Neural cell (in vitro differentiated cells): ENCODE results near the gene ATAD3C. TPM values are rescaled to one million over a fixed set of nuclear protein-coding genes. Genes with fewer than 3 reads are reported as not detected.
"Not testable (repeated sequence)": the region's sequence is repeated elsewhere in the genome, so short reads cannot be mapped to it uniquely, and the experiment has no call there.

Experiments used
- H2AFZ ChIP-seq: fragments of 200-600, 300-800 bp; sonication (generic), shearing (Covaris generic); 2 replicates; pipeline ENCODE4 v1.6.0; 2014; ENCODE audit warnings: low read depth, mild to moderate bottlenecking, antibody characterized with exemption, low read length, moderate library complexity
- H3F3A ChIP-seq: fragments of 200-600 bp; shearing (Covaris generic); 2 replicates; pipeline ENCODE4 v1.6.1; 2016; ENCODE audit warnings: mild to moderate bottlenecking, moderate library complexity, mixed read lengths, antibody characterized with exemption, low read length; ENCODE audit not compliant: insufficient read depth, poor library complexity, severe bottlenecking
- H3K27ac ChIP-seq: fragments of 200-600, 300-800 bp; sonication (generic), shearing (Covaris generic); 2 replicates; pipeline ENCODE4 v1.5.1; 2014; ENCODE audit warnings: mild to moderate bottlenecking, low read length, moderate library complexity
- H3K27me3 ChIP-seq: fragments of 300-800, 200-600 bp; sonication (generic), shearing (Covaris generic); 2 replicates; pipeline ENCODE4 v1.6.0; 2014; ENCODE audit warnings: mild to moderate bottlenecking, low read depth, low read length, moderate library complexity; ENCODE audit not compliant: insufficient read depth
- H3K36me3 ChIP-seq: fragments of 300-800, 200-600 bp; sonication (generic), shearing (Covaris generic); 2 replicates; pipeline ENCODE4 v1.5.1; 2014; ENCODE audit warnings: mild to moderate bottlenecking, antibody characterized with exemption, low read length, moderate library complexity; ENCODE audit not compliant: insufficient read depth
- H3K4me2 ChIP-seq: fragments of 300-800, 200-600 bp; sonication (generic), shearing (Covaris generic); 2 replicates; pipeline ENCODE4 v1.6.0; 2014; ENCODE audit warnings: mild to moderate bottlenecking, low read length
- H3K4me3 ChIP-seq: fragments of 300-800, 200-600 bp; sonication (generic), shearing (Covaris generic); 2 replicates; pipeline ENCODE4 v1.5.1; 2014; ENCODE audit warnings: mild to moderate bottlenecking, low read length, moderate library complexity
- H3K79me2 ChIP-seq: fragments of 200-600 bp; shearing (Covaris generic); replicated peaks from 2 replicates; pipeline ENCODE4 v1.6.0; 2014; ENCODE audit warnings: mild to moderate bottlenecking, low read length, moderate library complexity; ENCODE audit not compliant: insufficient read depth
- H3K9ac ChIP-seq: fragments of 300-800, 200-600 bp; sonication (generic), shearing (Covaris generic); 2 replicates; pipeline ENCODE4 v1.6.1; 2016; ENCODE audit warnings: mild to moderate bottlenecking, low read length, mixed read lengths
- H3K9me2 ChIP-seq: fragments of 200-600 bp; shearing (Covaris generic); 2 replicates; pipeline ENCODE4 v1.6.1; 2016; ENCODE audit warnings: mild to moderate bottlenecking, low read length, mixed read lengths; ENCODE audit not compliant: insufficient read depth
- H3K9me3 ChIP-seq: fragments of 200-600, 300-800 bp; sonication (generic), shearing (Covaris generic); 2 replicates; pipeline ENCODE4 v1.6.1; 2016; ENCODE audit warnings: mild to moderate bottlenecking, mixed run types, low read length, moderate library complexity, mixed read lengths
- H4K20me1 ChIP-seq: fragments of 200-600 bp; shearing (Covaris generic); 2 replicates; pipeline ENCODE4 v1.6.1; 2016; ENCODE audit warnings: mild to moderate bottlenecking, mixed run types; ENCODE audit not compliant: insufficient read depth
- CTCF ChIP-seq: fragments of 450-650 bp; IDR thresholded peaks from 2 replicates; pipeline ENCODE4 v1.5.1; 2014; ENCODE audit warnings: antibody characterized with exemption, mild to moderate bottlenecking, moderate library complexity; ENCODE audit not compliant: poor library complexity, severe bottlenecking
- EP300 ChIP-seq: fragments of 450-650 bp; conservative IDR thresholded peaks from 2 replicates; pipeline ENCODE4 v1.6.1; 2014; ENCODE audit warnings: antibody characterized with exemption, mild to moderate bottlenecking, moderate library complexity; ENCODE audit not compliant: poor library complexity, severe bottlenecking
- MXI1 ChIP-seq: fragments of 450-650 bp; conservative IDR thresholded peaks from 2 replicates; pipeline ENCODE4 v1.6.1; 2014; ENCODE audit warnings: antibody characterized with exemption, mild to moderate bottlenecking; ENCODE audit not compliant: poor library complexity, severe bottlenecking
- SMC3 ChIP-seq: fragments of 450-650 bp; conservative IDR thresholded peaks from 2 replicates; pipeline ENCODE4 v1.6.1; 2014; ENCODE audit warnings: antibody characterized with exemption, mild to moderate bottlenecking, moderate library complexity; ENCODE audit not compliant: poor library complexity
- TAF1 ChIP-seq: IDR thresholded peaks from 2 replicates; pipeline ENCODE4 v1.6.1; 2012; ENCODE audit warnings: low read depth
- polyA plus RNA-seq: library from polyadenylated mRNA; depleted of rRNA; stranded (reverse); fragments of >200 nt; gene quantifications from 2 replicates; pipeline ENCODE4 v1.2.3, GENCODE V29; 2014
- TF ChIP-seq, protein P1 (sequence below): IDR thresholded peaks from 2 replicates; pipeline ENCODE4 v1.6.1; 2012; ENCODE audit warnings: borderline replicate concordance

Gene ATAD3C
- polyA plus RNA-seq, 1 donor from 2014 or later, result not detected

GRCh38 chr1:1491601-1492000 is 42.1 kb downstream of the ATAD3C start:
- Histone ChIP-seq H4K20me1 (no peaks in the 10 kb centered on the region), H3K79me2 (no peaks in the 10 kb centered on the region), H3K9me3 (no peaks in the 10 kb centered on the region), H3K9me2 (no peaks in the 10 kb centered on the region), H3K36me3 (no peaks in the 10 kb centered on the region), H3K4me3 (no peak overlapping the region), H3K27ac (no peak overlapping the region), H3K4me2 (no peak overlapping the region), H3K9ac (no peak overlapping the region), H3F3A (no peaks in the 10 kb centered on the region), H2AFZ (no peak overlapping the region), H3K27me3 (no peaks in the 10 kb centered on the region)
- TF ChIP-seq MXI1, result no peak
- TF ChIP-seq TAF1, result no peak
- no peak for TF ChIP-seq EP300
- TF ChIP-seq, protein P1, sequence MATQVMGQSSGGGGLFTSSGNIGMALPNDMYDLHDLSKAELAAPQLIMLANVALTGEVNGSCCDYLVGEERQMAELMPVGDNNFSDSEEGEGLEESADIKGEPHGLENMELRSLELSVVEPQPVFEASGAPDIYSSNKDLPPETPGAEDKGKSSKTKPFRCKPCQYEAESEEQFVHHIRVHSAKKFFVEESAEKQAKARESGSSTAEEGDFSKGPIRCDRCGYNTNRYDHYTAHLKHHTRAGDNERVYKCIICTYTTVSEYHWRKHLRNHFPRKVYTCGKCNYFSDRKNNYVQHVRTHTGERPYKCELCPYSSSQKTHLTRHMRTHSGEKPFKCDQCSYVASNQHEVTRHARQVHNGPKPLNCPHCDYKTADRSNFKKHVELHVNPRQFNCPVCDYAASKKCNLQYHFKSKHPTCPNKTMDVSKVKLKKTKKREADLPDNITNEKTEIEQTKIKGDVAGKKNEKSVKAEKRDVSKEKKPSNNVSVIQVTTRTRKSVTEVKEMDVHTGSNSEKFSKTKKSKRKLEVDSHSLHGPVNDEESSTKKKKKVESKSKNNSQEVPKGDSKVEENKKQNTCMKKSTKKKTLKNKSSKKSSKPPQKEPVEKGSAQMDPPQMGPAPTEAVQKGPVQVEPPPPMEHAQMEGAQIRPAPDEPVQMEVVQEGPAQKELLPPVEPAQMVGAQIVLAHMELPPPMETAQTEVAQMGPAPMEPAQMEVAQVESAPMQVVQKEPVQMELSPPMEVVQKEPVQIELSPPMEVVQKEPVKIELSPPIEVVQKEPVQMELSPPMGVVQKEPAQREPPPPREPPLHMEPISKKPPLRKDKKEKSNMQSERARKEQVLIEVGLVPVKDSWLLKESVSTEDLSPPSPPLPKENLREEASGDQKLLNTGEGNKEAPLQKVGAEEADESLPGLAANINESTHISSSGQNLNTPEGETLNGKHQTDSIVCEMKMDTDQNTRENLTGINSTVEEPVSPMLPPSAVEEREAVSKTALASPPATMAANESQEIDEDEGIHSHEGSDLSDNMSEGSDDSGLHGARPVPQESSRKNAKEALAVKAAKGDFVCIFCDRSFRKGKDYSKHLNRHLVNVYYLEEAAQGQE, result no peak
- TF ChIP-seq CTCF, result no peak
- no peak for TF ChIP-seq SMC3

GRCh38 chr1:1494311-1494710 is 44.8 kb downstream of the ATAD3C start:
- not testable (repeated sequence) for H3F3A ChIP-seq, H3K36me3 ChIP-seq, H3K27me3 ChIP-seq, H3K79me2 ChIP-seq, H2AFZ ChIP-seq, H3K9me3 ChIP-seq, H3K9ac ChIP-seq, H4K20me1 ChIP-seq, H3K4me3 ChIP-seq, H3K27ac ChIP-seq, H3K4me2 ChIP-seq, H3K9me2 ChIP-seq

DNA sequence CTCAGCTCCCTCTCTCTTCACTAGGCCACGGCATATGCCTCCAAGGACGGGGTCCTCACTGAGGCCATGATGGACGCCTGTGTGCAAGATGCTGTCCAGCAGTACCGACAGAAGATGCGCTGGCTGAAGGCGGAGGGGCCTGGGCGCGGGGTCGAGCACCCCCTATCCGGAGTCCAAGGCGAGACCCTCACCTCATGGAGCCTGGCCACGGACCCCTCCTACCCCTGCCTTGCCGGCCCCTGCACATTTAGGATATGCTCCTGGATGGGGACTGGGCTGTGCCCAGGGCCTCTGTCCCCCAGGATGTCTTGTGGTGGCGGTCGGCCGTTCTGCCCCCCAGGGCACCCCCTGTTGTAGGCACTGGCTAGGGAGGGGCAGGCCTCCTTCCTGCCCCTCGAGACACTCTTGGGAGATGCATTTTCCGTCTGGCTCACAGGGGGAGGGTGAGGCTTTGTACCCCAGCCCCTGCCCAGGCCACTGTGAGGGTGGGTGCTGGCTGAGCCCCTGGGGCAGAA is 46.0 kb downstream of the ATAD3C start:
- H3K9me2 ChIP-seq, H3K9me3 ChIP-seq, H3K36me3 ChIP-seq, H3F3A ChIP-seq, H3K9ac ChIP-seq, H4K20me1 ChIP-seq, H2AFZ ChIP-seq, H3K27ac ChIP-seq, H3K4me3 ChIP-seq, H3K4me2 ChIP-seq, H3K27me3 ChIP-seq, H3K79me2 ChIP-seq: not testable (repeated sequence)

DNA sequence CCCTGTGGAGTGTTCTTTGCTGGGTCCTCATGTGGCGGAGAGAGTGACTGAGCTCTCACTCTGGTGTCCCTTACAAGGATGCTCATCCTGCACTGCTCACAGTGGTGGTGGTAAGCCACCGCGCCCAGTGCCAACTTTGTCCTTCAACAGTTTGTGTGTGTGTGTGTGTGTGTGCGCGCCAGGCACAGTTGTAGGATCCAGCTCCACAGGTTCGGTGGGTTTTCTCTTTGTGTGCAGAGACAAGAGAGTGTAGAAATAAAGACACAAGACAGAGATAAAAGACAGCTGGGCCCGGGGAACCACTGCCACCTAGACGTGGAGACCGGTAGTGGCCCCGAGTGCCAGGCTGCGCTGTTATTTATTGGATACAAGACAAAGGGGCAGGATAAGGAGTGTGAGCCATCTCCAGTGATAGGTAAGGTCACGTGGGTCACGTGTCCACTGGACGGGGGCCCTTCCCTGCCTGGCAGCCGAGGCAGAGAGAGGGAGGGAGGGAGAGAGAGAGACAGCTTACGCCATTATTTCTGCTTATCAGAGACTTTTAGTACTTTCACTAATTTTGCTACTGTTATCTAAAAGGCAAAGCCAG is 55.4 kb downstream of the ATAD3C start:
- H3F3A ChIP-seq, H3K9me3 ChIP-seq, H4K20me1 ChIP-seq, H3K4me3 ChIP-seq, H3K9ac ChIP-seq, H2AFZ ChIP-seq, H3K9me2 ChIP-seq, H3K79me2 ChIP-seq, H3K4me2 ChIP-seq, H3K27me3 ChIP-seq, H3K27ac ChIP-seq, H3K36me3 ChIP-seq: not testable (repeated sequence)
